Vagina (tissue), 2 donors: ENCODE data around the gene IQGAP2. TPM values are rescaled to one million over a fixed set of nuclear protein-coding genes. Genes with fewer than 3 reads are reported as not detected.

ENCODE experiments used
- DNase-seq, 2 donors: peaks; one replicate each; pipeline ENCODE4 v3.0.0-alpha.2; 2017; ENCODE audit errors: extremely low spot score in 2 of 2
- H3K27ac ChIP-seq: fragments of 200-600 bp; sonication (generic); one replicate; pipeline ENCODE4 v1.5.1; 2019
- H3K27me3 ChIP-seq: fragments of 200-600 bp; sonication (generic); one replicate; pipeline ENCODE4 v1.5.1; 2019
- H3K36me3 ChIP-seq, 2 donors: fragments of 200-600 bp; sonication (generic); one replicate each; pipeline ENCODE4 v1.5.1; 2017 to 2019
- H3K4me1 ChIP-seq: fragments of 200-600 bp; sonication (generic); one replicate; pipeline ENCODE4 v1.5.1; 2019
- H3K4me3 ChIP-seq, 2 donors: fragments of 200-600 bp; sonication (generic); 1 replicate in 1 of 2; 2 replicates in 1 of 2; pipeline ENCODE4 v1.5.1; 2016 to 2019
- H3K9me3 ChIP-seq: fragments of 200-600 bp; sonication (generic); one replicate; pipeline ENCODE4 v1.5.1; 2019
- POLR2A ChIP-seq, 2 donors: fragments of 450-650 bp; IDR thresholded peaks; one replicate each; pipeline ENCODE4 v1.6.1; 2017; ENCODE audit warnings: antibody characterized with exemption in 2 of 2, mild to moderate bottlenecking in 2 of 2, moderate library complexity in 2 of 2
- POLR2AphosphoS5 ChIP-seq, 2 donors: sonication (generic); formaldehyde crosslinking; IDR thresholded peaks; one replicate each; pipeline ENCODE4 v1.9.0; 2017; ENCODE audit warnings: antibody characterized with exemption in 2 of 2, mild to moderate bottlenecking in 2 of 2, low read depth in 1 of 2; ENCODE audit not compliant: insufficient read depth in 1 of 2
- intact Hi-C: fragments of 100-400 bp; cut with DNase I; formaldehyde crosslinking; loops from one replicate; pipeline ENCODE4 v1.15.1; 2023
- total RNA-seq: library from RNA; depleted of rRNA; stranded (reverse); fragments of >200 nt; gene quantifications from one replicate; pipeline ENCODE4 v1.2.3, GENCODE V29; 2016
- TF ChIP-seq, protein P1 (sequence below), 3 experiments: fragments of 450-650 bp in 2 of 3; fragments of 200-600 bp in 1 of 3; sonication (generic) in 1 of 3; IDR thresholded peaks; one replicate each; pipeline ENCODE4 v1.5.1; 2017 to 2019; ENCODE audit warnings: antibody characterized with exemption in 3 of 3, mild to moderate bottlenecking in 2 of 3, moderate library complexity in 2 of 3

The IQGAP2 gene
- total RNA-seq, 1 donor from 2014 or later, result 8.6 TPM

- TF ChIP-seq POLR2A (IDR thresholded peaks at IDR 0.05) (no peak), POLR2AphosphoS5 (IDR thresholded peaks at IDR 0.05; ENCODE audit: insufficient read depth in 1 of 2, low read depth in 1 of 2) (no peak)
- TF ChIP-seq, protein P1, sequence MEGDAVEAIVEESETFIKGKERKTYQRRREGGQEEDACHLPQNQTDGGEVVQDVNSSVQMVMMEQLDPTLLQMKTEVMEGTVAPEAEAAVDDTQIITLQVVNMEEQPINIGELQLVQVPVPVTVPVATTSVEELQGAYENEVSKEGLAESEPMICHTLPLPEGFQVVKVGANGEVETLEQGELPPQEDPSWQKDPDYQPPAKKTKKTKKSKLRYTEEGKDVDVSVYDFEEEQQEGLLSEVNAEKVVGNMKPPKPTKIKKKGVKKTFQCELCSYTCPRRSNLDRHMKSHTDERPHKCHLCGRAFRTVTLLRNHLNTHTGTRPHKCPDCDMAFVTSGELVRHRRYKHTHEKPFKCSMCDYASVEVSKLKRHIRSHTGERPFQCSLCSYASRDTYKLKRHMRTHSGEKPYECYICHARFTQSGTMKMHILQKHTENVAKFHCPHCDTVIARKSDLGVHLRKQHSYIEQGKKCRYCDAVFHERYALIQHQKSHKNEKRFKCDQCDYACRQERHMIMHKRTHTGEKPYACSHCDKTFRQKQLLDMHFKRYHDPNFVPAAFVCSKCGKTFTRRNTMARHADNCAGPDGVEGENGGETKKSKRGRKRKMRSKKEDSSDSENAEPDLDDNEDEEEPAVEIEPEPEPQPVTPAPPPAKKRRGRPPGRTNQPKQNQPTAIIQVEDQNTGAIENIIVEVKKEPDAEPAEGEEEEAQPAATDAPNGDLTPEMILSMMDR (IDR thresholded peaks at IDR 0.05), result no peak
- Histone ChIP-seq H3K27me3 (no peaks in the 10 kb centered on the region), H3K36me3 (no peaks in the 10 kb centered on the region), H3K9me3 (no peaks in the 10 kb centered on the region), H3K27ac (no peak overlapping the region), H3K4me3 (no peak overlapping the region), H3K4me1 (no peaks in the 10 kb centered on the region)
- DNase-seq, result no peak
- intact Hi-C loops, result no loop called here
These were observed 16.7 kb downstream of the IQGAP2 start for GRCh38 chr5:76419597-76420298.

- DNase-seq, result no peak
- intact Hi-C loops, result no loop called here
- no peak overlapping the region for H3K4me3 ChIP-seq
These were observed 19.1 kb downstream of the IQGAP2 start for GRCh38 chr5:76422227-76422626.

GRCh38 chr5:76422742-76423141 is 19.7 kb downstream of the IQGAP2 start:
- Histone ChIP-seq H3K4me1 (no peaks in the 10 kb centered on the region), H3K27ac (no peak overlapping the region), H3K9me3 (no peaks in the 10 kb centered on the region), H3K4me3 (no peak overlapping the region), H3K36me3 (no peaks in the 10 kb centered on the region), H3K27me3 (no peaks in the 10 kb centered on the region)
- DNase-seq, result no peak
- intact Hi-C loops, result no loop called here
- TF ChIP-seq POLR2AphosphoS5 (IDR thresholded peaks at IDR 0.05; ENCODE audit: insufficient read depth in 1 of 2, low read depth in 1 of 2) (no peak), POLR2A (IDR thresholded peaks at IDR 0.05) (no peak)
- TF ChIP-seq, protein P1 (IDR thresholded peaks at IDR 0.05), result no peak

More at GRCh38 chr5:76422227-76422626, 19.1 kb downstream of the IQGAP2 start:
- H3K27me3 ChIP-seq, result no peaks in the 10 kb centered on the region
- H3K4me1 ChIP-seq, result no peaks in the 10 kb centered on the region
- TF ChIP-seq, protein P1 (IDR thresholded peaks at IDR 0.05), result no peak
- TF ChIP-seq POLR2A (IDR thresholded peaks at IDR 0.05) (no peak), POLR2AphosphoS5 (IDR thresholded peaks at IDR 0.05; ENCODE audit: insufficient read depth in 1 of 2, low read depth in 1 of 2) (no peak)
- no peaks in the 10 kb centered on the region for H3K9me3 ChIP-seq
- no peaks in the 10 kb centered on the region for H3K36me3 ChIP-seq
- no peak overlapping the region for H3K27ac ChIP-seq

GRCh38 chr5:76425146-76425545 is 22.1 kb downstream of the IQGAP2 start:
- H3K4me1 ChIP-seq, result no peaks in the 10 kb centered on the region
- H3K27ac ChIP-seq, result no peak overlapping the region

More at GRCh38 chr5:76425146-76425545, 22.1 kb downstream of the IQGAP2 start:
- DNase-seq, result no peak
- Histone ChIP-seq H3K4me3 (no peak overlapping the region), H3K9me3 (no peaks in the 10 kb centered on the region), H3K36me3 (no peaks in the 10 kb centered on the region), H3K27me3 (no peaks in the 10 kb centered on the region)
- TF ChIP-seq, protein P1 (IDR thresholded peaks at IDR 0.05), result no peak
- no peak for TF ChIP-seq POLR2A (IDR thresholded peaks at IDR 0.05)
- TF ChIP-seq POLR2AphosphoS5 (IDR thresholded peaks at IDR 0.05; ENCODE audit: insufficient read depth in 1 of 2, low read depth in 1 of 2), result no peak
- intact Hi-C loops, result no loop called here
